ENCODE results near the gene ANXA2. TPM values are rescaled to one million over a fixed set of nuclear protein-coding genes. Genes with fewer than 3 reads are reported as not detected.
"Not testable (repeated sequence)": the region's sequence is repeated elsewhere in the genome, so short reads cannot be mapped to it uniquely, and the experiment has no call there.

The ANXA2 gene
- total RNA-seq, 1 donor from 2014 or later: 925 TPM

DNA sequence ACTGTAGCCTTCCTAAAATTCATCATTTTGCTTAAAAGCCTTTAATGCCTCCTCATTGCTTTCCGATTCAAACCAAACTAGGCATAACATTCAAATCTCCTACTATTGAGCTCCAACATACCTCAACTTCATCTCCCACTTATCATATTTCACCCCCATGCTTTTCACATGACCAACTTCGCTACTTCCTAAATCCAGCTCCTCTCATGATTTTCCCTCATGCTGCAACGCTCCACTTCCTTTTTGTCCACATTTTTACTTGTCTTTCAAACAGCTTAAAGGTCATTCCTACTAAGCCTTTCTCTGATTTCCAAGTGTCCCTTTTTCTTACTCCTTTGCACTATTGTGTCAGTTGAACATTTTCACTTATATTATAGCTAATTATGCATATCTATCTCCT, 20.3 kb upstream of the ANXA2 start:
- TF ChIP-seq, protein P1, sequence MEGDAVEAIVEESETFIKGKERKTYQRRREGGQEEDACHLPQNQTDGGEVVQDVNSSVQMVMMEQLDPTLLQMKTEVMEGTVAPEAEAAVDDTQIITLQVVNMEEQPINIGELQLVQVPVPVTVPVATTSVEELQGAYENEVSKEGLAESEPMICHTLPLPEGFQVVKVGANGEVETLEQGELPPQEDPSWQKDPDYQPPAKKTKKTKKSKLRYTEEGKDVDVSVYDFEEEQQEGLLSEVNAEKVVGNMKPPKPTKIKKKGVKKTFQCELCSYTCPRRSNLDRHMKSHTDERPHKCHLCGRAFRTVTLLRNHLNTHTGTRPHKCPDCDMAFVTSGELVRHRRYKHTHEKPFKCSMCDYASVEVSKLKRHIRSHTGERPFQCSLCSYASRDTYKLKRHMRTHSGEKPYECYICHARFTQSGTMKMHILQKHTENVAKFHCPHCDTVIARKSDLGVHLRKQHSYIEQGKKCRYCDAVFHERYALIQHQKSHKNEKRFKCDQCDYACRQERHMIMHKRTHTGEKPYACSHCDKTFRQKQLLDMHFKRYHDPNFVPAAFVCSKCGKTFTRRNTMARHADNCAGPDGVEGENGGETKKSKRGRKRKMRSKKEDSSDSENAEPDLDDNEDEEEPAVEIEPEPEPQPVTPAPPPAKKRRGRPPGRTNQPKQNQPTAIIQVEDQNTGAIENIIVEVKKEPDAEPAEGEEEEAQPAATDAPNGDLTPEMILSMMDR (IDR thresholded peaks at IDR 0.05; ENCODE audit: partially characterized antibody, unreplicated experiment): no peak
- no peak for DNase-seq
- H3K9me3 Mint-ChIP-seq (ENCODE audit: unreplicated experiment): no peaks in the 10 kb centered on the region
- no peak overlapping the region for H3K27ac Mint-ChIP-seq (ENCODE audit: unreplicated experiment)
- no peak overlapping the region for H3K4me3 Mint-ChIP-seq (ENCODE audit: unreplicated experiment)
- no peaks in the 10 kb centered on the region for H3K4me1 Mint-ChIP-seq (ENCODE audit: low read depth, unreplicated experiment)
- H3K36me3 Mint-ChIP-seq (ENCODE audit: unreplicated experiment): no peaks in the 10 kb centered on the region
- peaks cover 3% of the 10 kb centered on the region for H3K27me3 Mint-ChIP-seq (ENCODE audit: unreplicated experiment)

DNA sequence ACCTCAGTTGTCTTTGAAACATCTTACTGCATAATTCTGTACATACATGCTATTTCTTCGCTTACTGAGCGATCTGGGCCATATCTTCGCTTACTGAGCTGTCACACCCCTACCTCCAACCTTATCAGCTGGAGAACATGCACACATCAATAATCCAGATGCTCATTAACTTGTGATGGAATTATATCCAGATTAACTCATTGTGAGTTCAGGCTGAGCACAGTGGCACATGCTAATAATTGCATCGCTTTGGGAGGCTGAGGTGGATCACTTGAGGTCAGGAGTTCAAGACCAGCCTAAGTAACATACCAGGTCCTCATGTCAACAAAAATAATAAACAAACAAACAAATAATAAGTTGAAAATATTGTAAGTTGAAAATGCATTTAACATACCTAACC, 19.3 kb upstream of the ANXA2 start:
- Mint-ChIP-seq H3K9me3 (ENCODE audit: unreplicated experiment) (no peaks in the 10 kb centered on the region), H3K4me3 (ENCODE audit: unreplicated experiment) (no peak overlapping the region), H3K36me3 (ENCODE audit: unreplicated experiment) (no peaks in the 10 kb centered on the region), H3K4me1 (ENCODE audit: low read depth, unreplicated experiment) (no peaks in the 10 kb centered on the region), H3K27me3 (ENCODE audit: unreplicated experiment) (peaks cover 3% of the 10 kb centered on the region), H3K27ac (ENCODE audit: unreplicated experiment) (no peak overlapping the region)
- no peak for DNase-seq
- TF ChIP-seq, protein P1 (IDR thresholded peaks at IDR 0.05; ENCODE audit: partially characterized antibody, unreplicated experiment): no peak

DNA sequence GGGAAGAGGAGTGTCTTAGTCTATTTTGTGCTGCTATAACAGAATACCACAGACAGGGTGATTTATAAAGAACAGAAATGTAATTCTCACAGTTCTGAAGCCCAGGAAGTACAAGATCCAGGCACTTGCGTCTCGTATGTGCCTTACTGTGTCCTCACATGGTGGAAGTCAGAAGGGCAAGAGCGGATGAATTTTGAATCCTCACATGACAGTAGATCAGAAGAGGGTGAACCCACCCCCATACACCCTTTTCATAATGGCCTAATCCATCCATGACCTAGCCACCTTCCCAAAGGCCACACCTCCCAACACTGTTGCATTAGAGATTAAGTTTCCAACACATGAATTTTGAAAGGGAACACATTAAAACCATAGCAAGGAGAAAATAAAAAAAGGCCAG, 18.7 kb upstream of the ANXA2 start:
- Mint-ChIP-seq H3K27ac (ENCODE audit: unreplicated experiment) (no peak overlapping the region), H3K4me1 (ENCODE audit: low read depth, unreplicated experiment) (peaks cover 1% of the 10 kb centered on the region), H3K4me3 (ENCODE audit: unreplicated experiment) (no peak overlapping the region), H3K27me3 (ENCODE audit: unreplicated experiment) (peaks cover 3% of the 10 kb centered on the region), H3K36me3 (ENCODE audit: unreplicated experiment) (no peaks in the 10 kb centered on the region), H3K9me3 (ENCODE audit: unreplicated experiment) (no peaks in the 10 kb centered on the region)
- TF ChIP-seq, protein P1 (IDR thresholded peaks at IDR 0.05; ENCODE audit: partially characterized antibody, unreplicated experiment): no peak
- DNase-seq: no peak

DNA sequence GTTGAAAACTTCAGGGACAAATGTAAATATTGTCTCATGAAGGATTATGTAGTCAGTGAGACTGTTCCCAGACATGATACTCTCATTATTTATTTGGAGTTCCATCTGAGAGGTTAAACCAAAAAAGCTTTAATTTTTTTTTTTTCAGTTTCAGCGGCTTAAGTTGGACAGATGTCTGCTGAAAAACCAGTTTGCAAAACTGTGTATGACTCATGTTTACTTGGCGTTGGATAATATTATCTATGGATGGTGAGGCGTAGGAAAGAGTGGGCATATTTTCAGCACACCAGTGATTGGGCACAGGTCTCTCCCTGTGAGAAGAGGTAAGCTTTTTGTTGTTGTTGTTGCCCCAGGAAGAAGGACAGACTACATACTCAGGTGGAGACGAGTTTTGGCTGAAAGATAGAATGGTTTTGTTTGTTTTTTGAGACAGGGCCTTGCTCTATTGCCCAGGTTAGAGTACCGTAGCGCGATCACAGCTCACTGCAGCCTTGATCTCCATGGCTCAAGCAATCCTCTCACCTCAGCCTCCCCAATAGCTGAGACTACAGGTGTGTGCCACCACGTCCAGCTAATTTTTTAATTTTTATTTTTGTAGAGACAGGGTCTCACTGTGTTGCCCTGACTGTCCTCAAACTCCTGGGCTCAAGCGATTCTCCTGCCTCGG, 16.4 kb upstream of the ANXA2 start:
- TF ChIP-seq, protein P1 (IDR thresholded peaks at IDR 0.05; ENCODE audit: partially characterized antibody, unreplicated experiment): no peak
- Mint-ChIP-seq H3K9me3 (ENCODE audit: unreplicated experiment) (no peaks in the 10 kb centered on the region), H3K27me3 (ENCODE audit: unreplicated experiment) (peaks cover 4% of the 10 kb centered on the region), H3K27ac (ENCODE audit: unreplicated experiment) (no peak overlapping the region), H3K4me1 (ENCODE audit: low read depth, unreplicated experiment) (peaks cover 2% of the 10 kb centered on the region), H3K36me3 (ENCODE audit: unreplicated experiment) (no peaks in the 10 kb centered on the region), H3K4me3 (ENCODE audit: unreplicated experiment) (no peak overlapping the region)
- DNase-seq: no peak

DNA sequence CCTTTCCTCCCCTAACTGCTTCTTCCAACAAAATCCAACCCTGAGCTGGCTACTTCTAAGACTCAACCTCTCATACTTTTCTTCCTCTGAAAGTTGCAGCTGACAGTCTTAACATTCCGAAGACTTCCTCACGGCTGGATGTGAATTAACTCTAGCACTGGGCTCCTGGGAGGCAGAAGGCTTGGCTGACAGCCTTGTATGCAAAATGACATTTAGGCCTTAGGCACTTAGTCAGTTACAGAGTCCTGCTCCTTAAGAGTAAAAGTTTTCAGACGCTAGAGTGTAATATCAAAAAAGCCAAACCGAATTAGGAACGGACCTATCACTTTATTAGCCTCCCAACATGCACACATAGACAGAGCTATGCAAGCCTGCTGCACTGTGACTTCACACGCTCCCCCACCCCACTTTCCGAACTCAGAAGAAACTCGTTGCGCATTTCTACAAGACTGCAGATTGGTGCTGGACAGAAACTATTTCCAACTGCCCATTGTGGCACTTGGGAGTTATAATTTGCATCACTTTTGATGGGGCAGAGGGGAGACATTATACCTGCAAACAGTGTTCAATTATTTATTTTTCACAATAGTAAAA, 15.5 kb upstream of the ANXA2 start:
- Mint-ChIP-seq H3K27ac (ENCODE audit: unreplicated experiment) (no peak overlapping the region), H3K4me1 (ENCODE audit: low read depth, unreplicated experiment) (peaks cover 6% of the 10 kb centered on the region), H3K36me3 (ENCODE audit: unreplicated experiment) (no peaks in the 10 kb centered on the region), H3K4me3 (ENCODE audit: unreplicated experiment) (no peak overlapping the region), H3K27me3 (ENCODE audit: unreplicated experiment) (peaks cover 5% of the 10 kb centered on the region), H3K9me3 (ENCODE audit: unreplicated experiment) (no peaks in the 10 kb centered on the region)
- TF ChIP-seq, protein P1 (IDR thresholded peaks at IDR 0.05; ENCODE audit: partially characterized antibody, unreplicated experiment): no peak
- DNase-seq: no peak

DNA sequence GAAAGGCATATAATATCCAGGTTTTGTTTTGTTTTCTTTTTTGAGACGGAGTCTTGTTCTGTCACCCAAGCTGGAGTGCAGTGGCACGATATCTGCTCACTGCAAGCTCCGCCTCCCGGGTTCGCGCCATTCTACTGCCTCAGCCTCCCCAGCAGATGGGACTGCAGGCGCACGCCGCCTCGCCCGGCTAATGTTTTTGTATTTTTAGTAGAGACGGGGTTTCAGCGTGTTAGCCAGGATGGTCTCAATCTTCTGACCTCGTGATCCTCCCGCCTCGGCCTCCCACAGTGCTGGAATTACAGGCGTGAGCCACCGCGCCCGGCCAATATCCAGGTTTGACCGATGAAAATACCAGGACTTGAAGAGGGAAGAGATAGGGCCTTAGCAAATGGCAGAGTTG, 15.0 kb upstream of the ANXA2 start:
- H3K4me3 Mint-ChIP-seq (ENCODE audit: unreplicated experiment); H3K27me3 Mint-ChIP-seq (ENCODE audit: unreplicated experiment); H3K27ac Mint-ChIP-seq (ENCODE audit: unreplicated experiment); H3K4me1 Mint-ChIP-seq (ENCODE audit: low read depth, unreplicated experiment); H3K9me3 Mint-ChIP-seq (ENCODE audit: unreplicated experiment); H3K36me3 Mint-ChIP-seq (ENCODE audit: unreplicated experiment); DNase-seq: not testable (repeated sequence)
